ENCODE results near the gene PCDHA12. TPM values are rescaled to one million over a fixed set of nuclear protein-coding genes. Genes with fewer than 3 reads are reported as not detected.

Gene PCDHA12
- total RNA-seq, 1 donor from 2014 or later: 7.8 TPM

Other genes with a start within 250 kb of the PCDHA12 start
- 5.3 TPM in 1 of 2 replicates, not detected in the other for gene CD14, start 242.1 kb upstream of the PCDHA12 start, total RNA-seq
- gene TMCO6, start 235.9 kb upstream of the PCDHA12 start, total RNA-seq: 10.9 and 18.9 TPM in 2 replicates
- gene NDUFA2, start 227.7 kb upstream of the PCDHA12 start, total RNA-seq: 33.0 and 35.6 TPM in 2 replicates
- gene IK, start 227.5 kb upstream of the PCDHA12 start, total RNA-seq: 73.3 and 168 TPM in 2 replicates
- 43.3 and 58.7 TPM in 2 replicates for gene WDR55, start 210.4 kb upstream of the PCDHA12 start, total RNA-seq
- 0.35 and 0.55 TPM in 2 replicates for gene DND1, start 201.7 kb upstream of the PCDHA12 start, total RNA-seq
- gene HARS1, start 183.9 kb upstream of the PCDHA12 start, total RNA-seq: 72.2 and 80.2 TPM in 2 replicates
- gene HARS2, start 183.9 kb upstream of the PCDHA12 start, total RNA-seq: 40.4 and 51.1 TPM in 2 replicates
- 61.0 and 63.1 TPM in 2 replicates for gene ZMAT2, start 174.9 kb upstream of the PCDHA12 start, total RNA-seq
- 0.10 and 0.35 TPM in 2 replicates for gene PCDHA1, start 89.2 kb upstream of the PCDHA12 start, total RNA-seq
- 0.35 TPM in 1 of 2 replicates, not detected in the other for gene PCDHA2, start 80.5 kb upstream of the PCDHA12 start, total RNA-seq
- gene PCDHA3, start 74.3 kb upstream of the PCDHA12 start, total RNA-seq: 0.17 and 1.3 TPM in 2 replicates
- 4.2 and 9.6 TPM in 2 replicates for gene PCDHA4, start 68.2 kb upstream of the PCDHA12 start, total RNA-seq
- 0.94 TPM in 1 of 2 replicates, not detected in the other for gene PCDHA5, start 53.7 kb upstream of the PCDHA12 start, total RNA-seq
- gene PCDHA6, start 47.3 kb upstream of the PCDHA12 start, total RNA-seq: 1.0 and 7.2 TPM in 2 replicates
- gene PCDHA7, start 41.0 kb upstream of the PCDHA12 start, total RNA-seq: 0.87 and 1.4 TPM in 2 replicates
- 1.3 TPM in 1 of 2 replicates, not detected in the other for gene PCDHA8, start 34.1 kb upstream of the PCDHA12 start, total RNA-seq
- gene PCDHA9, start 26.9 kb upstream of the PCDHA12 start, total RNA-seq: 0.99 TPM in 1 of 2 replicates, not detected in the other
- 1.6 and 12.3 TPM in 2 replicates for gene PCDHA10, start 19.4 kb upstream of the PCDHA12 start, total RNA-seq
- gene PCDHA11, start 6.4 kb upstream of the PCDHA12 start, total RNA-seq: 1.6 and 5.4 TPM in 2 replicates
- 0.69 and 2.2 TPM in 2 replicates for gene PCDHA13, start 6.8 kb downstream of the PCDHA12 start, total RNA-seq
- gene PCDHAC1, start 51.0 kb downstream of the PCDHA12 start, total RNA-seq: 0.52 and 2.7 TPM in 2 replicates
- gene PCDHAC2, start 91.2 kb downstream of the PCDHA12 start, total RNA-seq: 1.0 and 1.1 TPM in 2 replicates
- gene PCDHB1, start 176.1 kb downstream of the PCDHA12 start, total RNA-seq: under 0.01 TPM in 1 of 2 replicates, not detected in the other
- gene PCDHB2, start 219.3 kb downstream of the PCDHA12 start, total RNA-seq: 1.6 and 10.1 TPM in 2 replicates
- gene PCDHB3, start 225.2 kb downstream of the PCDHA12 start, total RNA-seq: 0.52 and 2.9 TPM in 2 replicates
- gene PCDHB4, start 246.5 kb downstream of the PCDHA12 start, total RNA-seq: 0.35 and 1.4 TPM in 2 replicates

Measured in renal cortical epithelial cell (primary cell).